HG02884 (cell line): ENCODE measurements around the gene CANT1.
"Not testable (repeated sequence)": the region's sequence is repeated elsewhere in the genome, so short reads cannot be mapped to it uniquely, and the experiment has no call there.

ENCODE experiments used
- ATAC-seq: cut with Tn5 transposase; IDR thresholded peaks from one replicate; pipeline ENCODE4 v1.9.1; 2021; ENCODE audit warnings: mild to moderate bottlenecking, moderate library complexity; ENCODE audit not compliant: unreplicated experiment

Gene CANT1

GRCh38 chr17:78977997-78978973 is 31.3 kb downstream of the CANT1 start:
- no peak for ATAC-seq

DNA sequence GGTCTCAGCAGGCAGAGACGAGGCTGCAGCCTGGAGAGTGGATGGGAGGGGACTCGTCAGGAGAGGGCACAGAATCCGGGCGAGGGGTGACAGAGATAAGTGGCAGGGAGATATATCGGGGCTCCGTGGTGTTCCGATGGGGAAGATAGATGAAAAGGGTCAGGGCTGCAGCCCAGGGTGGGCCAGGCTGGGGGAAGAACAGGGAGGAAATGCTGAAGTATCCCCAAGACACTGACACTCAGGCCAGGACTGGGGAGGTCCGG is 32.0 kb downstream of the CANT1 start:
- ATAC-seq, result no peak

DNA sequence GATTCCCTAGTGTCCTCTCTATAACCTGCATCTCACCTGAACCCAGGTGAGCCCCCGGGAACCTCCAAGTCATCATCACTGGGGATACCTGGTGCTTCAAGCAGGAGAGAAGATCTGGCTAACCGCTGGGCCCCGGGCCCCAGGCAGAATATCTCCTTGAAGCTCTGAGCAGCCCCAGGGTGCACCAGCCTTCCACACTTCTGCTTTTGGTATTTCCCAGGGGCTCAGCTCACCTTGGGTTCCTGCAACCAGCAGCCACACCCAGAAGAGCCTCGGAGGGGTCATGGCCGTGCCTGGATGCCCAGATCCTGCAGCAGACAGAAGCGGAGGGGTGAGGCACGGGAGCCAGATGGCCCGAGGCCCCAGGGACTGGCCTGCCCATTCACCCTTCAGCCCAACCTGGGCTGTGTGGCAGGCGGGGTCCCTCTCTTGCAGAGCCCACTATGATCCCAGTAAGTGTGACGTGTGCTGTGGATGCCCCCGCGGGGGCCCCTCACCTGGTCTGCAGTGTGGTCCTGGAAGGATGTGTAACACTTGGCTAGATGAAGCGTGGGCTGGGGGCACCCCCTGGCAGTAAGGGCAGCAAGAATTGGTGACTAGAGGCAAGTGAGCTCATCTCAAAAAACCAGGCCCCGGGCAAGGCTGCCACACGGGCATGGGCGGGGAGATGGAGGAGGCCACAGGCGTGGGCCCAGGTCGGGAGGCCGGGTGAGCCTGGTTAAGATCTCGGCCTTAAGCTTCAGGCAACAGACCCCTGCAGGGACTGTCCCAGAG is 32.5 kb downstream of the CANT1 start:
- ATAC-seq, result no peak

- no peak for ATAC-seq
Observed at GRCh38 chr17:78974635-78975591, 34.7 kb downstream of the CANT1 start.

- no peak for ATAC-seq
Observed at GRCh38 chr17:78973792-78974520, 35.6 kb downstream of the CANT1 start.

- ATAC-seq, result no peak
Observed at GRCh38 chr17:78973196-78973595, 36.4 kb downstream of the CANT1 start.

DNA sequence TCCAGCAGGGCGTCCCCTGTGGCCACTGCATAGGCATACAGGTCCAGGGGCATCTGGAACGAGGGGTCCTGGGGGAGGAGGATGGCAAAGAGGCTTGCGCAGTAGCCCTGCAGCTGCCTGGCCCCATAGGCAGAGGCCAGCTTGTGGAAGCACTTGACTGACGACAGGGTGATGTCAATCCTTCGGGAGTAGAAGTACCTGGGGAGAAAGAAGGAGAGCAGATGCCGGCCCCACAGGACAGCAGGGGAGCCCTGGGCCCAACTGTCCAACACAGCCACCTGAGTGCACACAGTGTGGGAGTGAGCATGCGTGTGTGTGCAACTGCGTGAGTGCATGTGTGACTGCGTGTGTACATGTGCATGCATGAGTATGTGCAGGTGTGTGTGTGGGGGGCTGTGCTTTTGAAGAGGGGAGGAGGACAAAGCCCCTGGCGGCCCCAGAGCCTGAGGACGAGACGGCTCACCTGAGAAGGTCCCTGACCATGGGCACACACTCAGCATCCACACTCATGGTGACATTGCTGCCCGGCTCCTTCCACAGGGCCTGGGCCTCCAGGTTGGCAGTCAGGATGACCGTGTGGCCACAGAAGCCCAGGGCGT is 37.0 kb downstream of the CANT1 start:
- no peak for ATAC-seq

DNA sequence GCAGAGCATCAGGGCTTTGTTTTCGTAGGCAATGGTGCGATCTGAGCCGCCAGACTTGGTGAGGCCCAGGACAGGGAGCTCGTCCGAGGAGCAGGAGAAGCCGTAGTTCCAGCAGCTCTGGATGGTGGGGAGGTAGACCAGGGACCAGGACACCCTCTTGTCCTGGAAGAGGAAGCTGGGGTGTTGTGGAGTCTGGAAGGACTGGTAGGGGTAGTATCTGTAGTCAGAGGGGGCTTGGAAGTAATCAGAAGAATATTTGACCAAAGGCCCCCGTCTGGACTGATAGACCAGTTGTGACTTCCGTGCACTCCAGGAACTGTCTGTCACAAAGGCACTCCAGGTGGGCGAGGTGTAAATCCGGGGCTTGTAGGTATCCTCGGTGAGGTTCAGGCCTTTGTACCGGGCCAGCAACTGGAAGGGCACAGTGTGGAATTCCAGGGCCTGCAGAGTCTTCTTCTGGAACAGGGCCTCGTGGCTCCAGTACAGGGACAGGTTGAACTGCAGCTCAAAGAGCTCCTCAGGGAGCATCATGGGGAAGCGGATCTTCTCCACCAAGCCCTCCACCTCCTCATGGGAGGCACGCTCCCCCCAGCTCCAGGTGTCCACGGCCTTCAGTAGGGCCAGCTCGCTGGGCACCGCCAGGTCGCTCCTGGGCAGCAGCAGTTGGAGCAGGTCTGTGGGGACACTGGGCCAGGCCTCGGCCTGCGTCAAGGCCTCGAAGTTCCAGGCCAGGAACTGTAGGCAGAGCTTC is 37.6 kb downstream of the CANT1 start:
- no peak for ATAC-seq

DNA sequence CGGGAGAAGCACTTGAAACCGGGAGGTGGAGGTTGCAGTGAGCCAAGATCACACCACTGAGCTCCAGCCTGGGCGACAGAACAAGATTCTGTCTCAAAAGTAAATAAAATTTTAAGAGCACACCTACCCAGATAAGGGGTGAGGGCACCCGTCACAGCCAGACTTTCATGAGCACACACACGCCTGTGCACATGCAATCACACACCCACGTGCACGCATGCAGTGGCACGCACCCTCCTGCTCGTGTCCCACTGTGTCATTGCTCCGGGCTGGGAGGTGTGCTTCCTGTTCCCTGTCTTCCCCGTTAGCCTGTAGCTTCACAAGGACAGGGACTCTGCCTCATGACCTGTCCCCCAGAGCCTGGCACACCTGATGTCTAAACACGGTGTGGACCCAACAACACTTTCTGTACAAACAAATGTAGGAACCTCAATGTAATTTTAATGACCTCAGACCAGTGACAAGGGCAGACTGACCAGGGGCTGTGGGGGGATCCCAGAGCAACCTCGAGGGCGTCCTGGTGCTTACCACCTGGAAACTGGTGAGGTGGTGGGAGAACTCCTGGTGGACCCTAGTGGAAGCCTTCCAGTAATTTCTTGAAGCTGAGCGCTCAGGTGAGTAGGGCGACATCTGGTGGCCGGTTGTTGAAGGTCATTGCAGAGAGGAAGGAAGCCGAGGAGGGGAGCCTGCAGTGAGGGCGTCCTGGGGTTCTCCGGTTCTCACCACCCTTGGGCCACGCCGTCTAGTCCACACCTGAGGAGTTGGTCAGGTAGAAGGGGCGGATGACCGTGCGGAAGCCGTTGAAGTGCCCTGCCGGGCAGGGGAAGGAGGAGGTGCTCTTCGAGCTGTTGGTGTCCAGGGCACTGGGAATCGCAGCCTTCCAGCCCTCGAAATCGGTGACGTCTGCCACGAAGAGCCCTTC is 38.5 kb downstream of the CANT1 start:
- no peak for ATAC-seq

GRCh38 chr17:78969865-78970264 is 39.7 kb downstream of the CANT1 start:
- ATAC-seq, result no peak

DNA sequence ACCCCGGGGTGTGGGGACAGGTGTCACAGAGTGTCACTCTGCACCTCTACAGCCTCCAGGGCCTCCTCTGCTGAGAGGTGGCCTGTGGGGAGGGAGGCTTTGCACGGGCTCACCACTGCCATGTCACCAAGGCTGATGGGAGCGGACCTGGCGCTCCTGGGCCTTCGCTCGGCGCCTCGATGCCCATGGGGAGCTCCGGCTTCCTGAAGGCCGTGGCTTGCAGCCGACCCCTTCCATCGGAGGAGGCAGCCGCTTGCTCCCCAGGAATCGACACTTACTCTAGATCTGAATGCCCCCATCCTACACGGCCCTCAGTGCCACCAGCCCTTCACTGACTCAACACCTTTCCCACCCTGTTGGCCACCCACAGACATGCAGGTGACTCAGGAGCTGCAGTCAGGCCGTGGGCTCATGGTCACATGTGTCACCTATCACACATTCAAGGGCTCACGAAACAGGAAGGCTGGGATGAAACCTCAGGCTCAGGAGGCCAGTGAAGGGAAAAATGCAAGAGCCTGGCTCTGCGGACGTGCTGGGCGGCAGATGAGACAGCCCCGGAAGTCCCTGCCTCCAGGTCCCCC is 41.7 kb downstream of the CANT1 start:
- no peak for ATAC-seq

DNA sequence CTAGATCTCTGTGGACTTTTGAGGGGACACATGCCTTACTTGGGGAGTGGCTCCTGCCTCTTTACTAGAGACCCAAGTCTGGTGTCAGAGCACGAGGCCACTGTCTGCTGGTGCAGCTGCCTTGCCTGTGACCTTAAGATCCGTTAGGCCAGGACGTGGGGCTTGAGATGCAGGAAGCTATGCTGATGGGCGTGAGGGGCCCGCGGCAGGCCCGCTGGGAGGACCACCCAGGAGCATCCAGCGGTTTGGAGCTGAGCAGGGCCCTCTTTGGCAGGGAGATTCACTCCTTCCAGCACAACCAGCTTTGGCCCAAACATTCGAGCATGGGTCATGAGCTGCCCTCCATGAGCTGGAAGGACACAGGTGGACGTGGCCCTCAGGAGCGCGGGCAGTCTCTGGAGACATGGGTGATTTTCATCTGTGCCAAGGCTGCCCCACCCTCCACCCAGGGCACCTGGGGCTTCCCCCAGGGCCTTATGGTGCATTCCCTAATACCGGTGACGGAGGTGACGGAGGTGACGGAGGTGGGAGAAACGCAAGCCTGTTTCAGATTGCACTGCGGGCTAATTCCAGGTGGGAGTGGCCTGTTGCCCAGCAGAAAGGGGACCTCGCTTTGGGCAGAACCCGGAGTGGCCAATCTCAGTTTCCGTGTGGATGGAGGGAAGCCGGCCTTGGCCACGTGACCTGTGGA is 42.5 kb downstream of the CANT1 start:
- no peak for ATAC-seq

DNA sequence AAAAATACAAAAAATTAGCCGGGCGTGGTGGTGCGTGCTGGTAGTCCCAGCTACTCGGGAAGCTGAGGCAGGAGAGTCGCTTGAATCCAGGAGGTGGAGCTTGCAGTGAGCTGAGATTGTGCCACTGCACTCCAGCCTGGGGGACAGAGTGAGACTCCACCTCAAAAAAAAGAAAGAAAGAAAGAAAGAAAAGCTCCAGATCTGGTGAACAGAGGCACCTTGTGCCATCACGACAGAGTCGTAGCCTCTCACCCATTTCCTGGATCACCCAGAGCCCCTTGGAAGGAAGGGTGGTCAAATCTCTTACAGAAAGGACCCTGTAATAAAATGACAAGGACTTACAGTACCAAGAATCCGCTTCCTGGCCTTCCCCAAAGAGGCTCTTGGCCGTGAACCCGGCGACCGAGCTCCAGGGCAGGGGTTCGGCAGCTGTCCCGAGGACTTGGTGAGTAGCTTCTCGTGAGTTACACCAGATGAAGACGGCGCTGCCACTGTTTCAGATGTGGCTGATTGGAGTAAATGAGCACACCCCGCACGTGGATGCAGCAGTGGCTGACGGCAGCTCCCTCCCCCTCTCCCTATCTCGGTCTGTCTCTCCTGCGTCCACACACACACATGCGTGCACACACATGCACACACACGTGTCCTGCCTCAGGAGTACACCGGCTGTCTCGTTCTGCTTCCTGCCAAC is 43.3 kb downstream of the CANT1 start:
- ATAC-seq, result no peak

- no peak for ATAC-seq
Observed at GRCh38 chr17:78965491-78965924, 44.1 kb downstream of the CANT1 start.

GRCh38 chr17:78963378-78963777 is 46.2 kb downstream of the CANT1 start:
- no peak for ATAC-seq

GRCh38 chr17:78962984-78963348 is 46.6 kb downstream of the CANT1 start:
- ATAC-seq, result not testable (repeated sequence)
